Fibroblast of the aortic adventitia (primary cell): ENCODE results near the gene DRD4. TPM values are rescaled to one million over a fixed set of nuclear protein-coding genes. Genes with fewer than 3 reads are reported as not detected.

Experiments used
- DNase-seq: peaks from one replicate; pipeline ENCODE4 v3.0.0-alpha.2; 2010; ENCODE audit warnings: low read depth
- H3K4me3 ChIP-seq: 2 replicates; pipeline ENCODE4 v1.5.1; 2011; ENCODE audit warnings: low read depth, mild to moderate bottlenecking, control low read depth, low read length, moderate library complexity
- CTCF ChIP-seq: IDR thresholded peaks from 2 replicates; pipeline ENCODE4 v1.5.1; 2011; ENCODE audit warnings: mild to moderate bottlenecking, low read length, control low read depth, inconsistent platforms; ENCODE audit not compliant: insufficient read depth
- total RNA-seq: library from RNA; depleted of rRNA; stranded (reverse); fragments of >200 nt; gene quantifications from 2 replicates; pipeline ENCODE4 v1.2.3, GENCODE V29; 2012; ENCODE audit warnings: low replicate concordance

DRD4 gene
- total RNA-seq, 1 donor = 0.09 TPM

- no peak for TF ChIP-seq CTCF
- DNase-seq = no peak
- H3K4me3 ChIP-seq = no peak overlapping the region
Measured at GRCh38 chr11:601573-602245, 35.4 kb upstream of the DRD4 start.

DNA sequence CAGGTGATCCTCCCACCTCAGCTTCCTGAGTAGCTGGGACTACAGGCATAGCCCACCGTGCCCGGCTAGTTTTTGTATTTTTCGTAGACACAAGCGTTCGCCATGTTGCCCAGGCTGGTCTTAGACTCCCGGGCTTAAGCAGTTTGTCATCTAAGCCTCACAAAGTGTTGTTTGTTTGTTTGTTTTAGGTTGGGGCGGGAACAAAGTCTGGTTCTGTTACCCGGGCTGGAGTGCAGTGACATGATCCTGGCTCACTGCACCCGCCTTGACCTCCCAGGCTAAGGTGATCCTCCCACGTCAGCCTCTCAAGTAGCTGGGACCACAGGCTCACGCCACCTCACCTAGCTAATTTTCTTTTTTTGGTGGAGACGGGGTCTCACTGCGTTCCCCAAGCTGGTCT is 33.9 kb upstream of the DRD4 start:
- no peak overlapping the region for H3K4me3 ChIP-seq
- no peak for TF ChIP-seq CTCF
- DNase-seq = no peak

- no peak for TF ChIP-seq CTCF
Measured at GRCh38 chr11:605286-606129, 31.6 kb upstream of the DRD4 start.

GRCh38 chr11:606245-606644 is 30.8 kb upstream of the DRD4 start:
- no peak for TF ChIP-seq CTCF

More at GRCh38 chr11:605286-606129, 31.6 kb upstream of the DRD4 start:
- H3K4me3 ChIP-seq = no peak overlapping the region
- no peak for DNase-seq

GRCh38 chr11:607020-607780 is 29.9 kb upstream of the DRD4 start:
- no peak for TF ChIP-seq CTCF
- no peak overlapping the region for H3K4me3 ChIP-seq
- DNase-seq = no peak

More at GRCh38 chr11:606245-606644, 30.8 kb upstream of the DRD4 start:
- H3K4me3 ChIP-seq = no peak overlapping the region
- peak; percentile 43 for DNase-seq

GRCh38 chr11:607971-608659 is 29.0 kb upstream of the DRD4 start:
- no peak overlapping the region for H3K4me3 ChIP-seq
- TF ChIP-seq CTCF = no peak
- DNase-seq = no peak
